CD4-positive, CD25-positive, alpha-beta regulatory T cell (primary cell): Measurements from ENCODE around the gene FBXL14. TPM values are rescaled to one million over a fixed set of nuclear protein-coding genes. Genes with fewer than 3 reads are reported as not detected.
A peak's percentile ranks its signal among the peaks of the same experiment; 100 is the strongest.

ENCODE experiments used
- ATAC-seq, 2 donors: fragments of 150-1000 bp; cut with Tn5 transposase; one replicate each; pipeline ENCODE4 v1.10.0; 2021; ENCODE audit warnings: low read depth in 2 of 2, moderate number of reproducible peaks in 2 of 2, moderate library complexity in 1 of 2
- DNase-seq, 3 donors: peaks; one replicate each; pipeline versions ENCODE4 v3.0.0 to v3.0.0-alpha.2; 2012 to 2022; ENCODE audit warnings: mixed read lengths in 1 of 3
- H3K27ac ChIP-seq: one replicate; pipeline ENCODE4 v1.7.0; 2013; ENCODE audit warnings: mild to moderate bottlenecking, low read length; ENCODE audit not compliant: insufficient read depth, poor library complexity, severe bottlenecking
- H3K27me3 ChIP-seq: one replicate; pipeline ENCODE4 v1.7.0; 2013; ENCODE audit warnings: low read length; ENCODE audit not compliant: control insufficient read depth, insufficient read depth
- H3K36me3 ChIP-seq: one replicate; pipeline ENCODE4 v1.7.0; 2013; ENCODE audit warnings: mild to moderate bottlenecking, low read length, moderate library complexity; ENCODE audit not compliant: control insufficient read depth, insufficient read depth
- H3K4me1 ChIP-seq: 2 replicates; pipeline ENCODE4 v1.7.0; 2013; ENCODE audit warnings: mild to moderate bottlenecking, low read length; ENCODE audit not compliant: insufficient read depth, control insufficient read depth, poor library complexity, severe bottlenecking
- H3K4me3 ChIP-seq: one replicate; pipeline ENCODE4 v1.7.0; 2013; ENCODE audit warnings: low read depth, mild to moderate bottlenecking, low read length, moderate library complexity
- H3K9me3 ChIP-seq, 2 experiments: 1 replicate in 1 of 2; 2 replicates in 1 of 2; pipeline ENCODE4 v1.7.0; 2013; ENCODE audit warnings: low read length in 2 of 2, mild to moderate bottlenecking in 1 of 2, moderate library complexity in 1 of 2; ENCODE audit not compliant: control insufficient read depth in 2 of 2
- H3K27ac Mint-ChIP-seq, 3 donors: one replicate each; pipeline ENCODE4 v1.8.0; 2020 to 2022; ENCODE audit warnings: mild to moderate bottlenecking in 3 of 3, mixed read lengths in 3 of 3, moderate library complexity in 2 of 3
- H3K27me3 Mint-ChIP-seq: one replicate; pipeline ENCODE4 v1.8.0; 2022; ENCODE audit warnings: mild to moderate bottlenecking, mixed read lengths
- H3K36me3 Mint-ChIP-seq: one replicate; pipeline ENCODE4 v1.8.0; 2020; ENCODE audit warnings: mixed read lengths
- H3K4me1 Mint-ChIP-seq, 4 donors: one replicate each; pipeline ENCODE4 v1.8.0; 2020 to 2022; ENCODE audit warnings: mixed read lengths in 4 of 4, mild to moderate bottlenecking in 1 of 4
- H3K4me3 Mint-ChIP-seq, 4 donors: one replicate each; pipeline ENCODE4 v1.8.0; 2020 to 2022; ENCODE audit warnings: mild to moderate bottlenecking in 4 of 4, mixed read lengths in 4 of 4, moderate library complexity in 3 of 4
- H3K9me3 Mint-ChIP-seq, 7 donors: one replicate each; pipeline ENCODE4 v1.8.0; 2020 to 2022; ENCODE audit warnings: mixed read lengths in 7 of 7, mild to moderate bottlenecking in 3 of 7, moderate library complexity in 2 of 7
- polyA plus RNA-seq, 4 donors: library from polyadenylated mRNA; unstranded; fragments of 300-500 nt; fragmentation: Illumina TruSeq; gene quantifications; one replicate each; pipeline ENCODE4 v1.2.3, GENCODE V29; 2021
- total RNA-seq: library from RNA; stranded (reverse); gene quantifications from one replicate; pipeline ENCODE4 v1.2.3, GENCODE V29; 2022

FBXL14 gene
- total and polyA plus RNA-seq, 5 donors from 2014 or later: 18.5 to 26.0 (median 23.8) TPM

DNA sequence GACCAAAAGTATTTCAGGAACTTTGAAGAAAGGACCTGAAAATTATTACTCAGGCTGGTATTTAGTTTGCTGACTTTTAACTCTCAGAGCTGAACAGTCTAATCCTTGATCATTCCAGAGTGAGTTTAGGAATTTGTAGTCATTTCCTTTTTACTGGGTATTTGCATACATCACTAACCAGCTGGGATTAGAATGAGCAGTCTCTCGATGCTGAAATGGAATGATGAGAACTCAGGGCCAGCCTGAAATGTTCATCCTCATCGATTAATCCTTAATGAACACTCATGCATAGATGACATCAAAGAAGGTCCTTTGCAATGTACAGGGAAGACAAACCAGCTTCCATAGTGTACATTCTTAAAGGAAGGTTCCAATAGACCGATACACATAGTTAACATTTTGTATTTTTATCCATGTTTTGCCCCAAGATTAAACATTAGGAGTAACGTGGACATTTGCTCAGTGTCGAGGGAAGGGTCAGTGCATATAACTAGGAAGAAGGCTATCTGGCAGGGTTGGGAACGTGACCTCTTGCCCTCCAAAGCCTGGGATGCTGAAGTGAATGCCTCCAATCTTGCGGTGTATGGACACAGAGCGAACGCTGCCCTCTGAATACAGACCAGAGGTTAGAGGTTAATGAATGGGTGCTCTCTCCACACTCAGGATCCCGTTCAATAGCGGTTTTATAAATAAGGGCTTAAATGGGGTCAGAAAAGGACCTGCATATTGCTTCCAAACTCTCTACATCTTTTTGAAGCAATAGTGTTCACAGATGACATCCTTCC, 14.5 kb downstream of the FBXL14 start:
- Histone ChIP-seq H3K27ac (no peak overlapping the region), H3K27me3 (no peaks in the 10 kb centered on the region), H3K36me3 (no peaks in the 10 kb centered on the region), H3K9me3 (no peaks in the 10 kb centered on the region), H3K4me1 (peaks cover 7% of the 10 kb centered on the region), H3K4me3 (no peak overlapping the region)
- ATAC-seq: no peak
- no peak for DNase-seq
- H3K27me3 Mint-ChIP-seq: no peaks in the 10 kb centered on the region
- peaks cover 2 to 10% (median 9%) of the 10 kb centered on the region in 4 donors for H3K4me1 Mint-ChIP-seq
- no peak overlapping the region for H3K4me3 Mint-ChIP-seq
- no peak overlapping the region for H3K27ac Mint-ChIP-seq
- H3K36me3 Mint-ChIP-seq: peaks cover 3% of the 10 kb centered on the region
- H3K9me3 Mint-ChIP-seq: peaks cover 0 to 2% (median 0%) of the 10 kb centered on the region in 7 donors

DNA sequence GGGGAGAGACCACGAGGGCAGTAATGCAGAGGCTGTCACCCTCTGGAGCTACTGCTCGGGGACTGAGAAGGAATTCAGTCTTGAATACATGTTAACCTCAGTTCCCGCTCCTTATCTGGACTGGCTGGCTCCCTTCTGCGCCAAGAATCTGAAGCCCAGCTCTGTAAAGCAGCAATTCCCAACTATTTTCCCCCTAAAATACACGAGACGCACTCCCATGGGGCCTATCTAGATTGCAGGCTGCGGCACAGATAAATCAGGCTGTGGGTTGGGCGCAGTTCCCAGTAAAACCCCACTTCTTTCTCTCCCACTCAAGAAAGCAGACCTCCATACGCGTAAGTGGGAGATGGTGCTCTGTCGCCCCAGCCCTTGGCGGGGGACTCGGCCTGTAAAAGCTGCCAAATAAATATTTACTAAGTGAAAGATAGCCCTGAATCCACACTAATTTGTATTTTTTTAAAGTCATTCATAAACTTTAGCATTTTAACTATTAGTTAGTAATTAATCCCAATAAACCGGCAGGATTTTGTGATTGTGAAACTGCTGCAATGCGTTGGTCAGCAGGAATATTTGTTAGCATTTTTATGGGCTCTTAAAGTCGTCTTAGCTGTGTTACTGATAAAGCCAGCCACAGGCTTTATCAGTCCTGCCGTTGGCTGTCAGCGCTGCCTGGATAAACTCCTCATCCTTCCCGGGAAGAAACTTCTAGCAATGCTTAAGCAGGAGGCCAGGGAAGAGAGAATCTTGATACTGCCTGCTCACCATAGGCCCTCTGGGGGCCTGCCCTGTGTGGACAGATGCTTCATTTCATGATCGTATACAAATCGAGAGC, 17.8 kb downstream of the FBXL14 start:
- peaks cover 0 to 2% (median 0%) of the 10 kb centered on the region in 7 donors for H3K9me3 Mint-ChIP-seq
- no peaks in the 10 kb centered on the region for H3K36me3 ChIP-seq
- no peaks in the 10 kb centered on the region for H3K4me1 ChIP-seq
- peaks cover 0 to 5% (median 0%) of the 10 kb centered on the region in 4 donors for H3K4me1 Mint-ChIP-seq
- peaks cover 5% of the 10 kb centered on the region for H3K27me3 Mint-ChIP-seq
- H3K27ac ChIP-seq: no peak overlapping the region
- H3K27me3 ChIP-seq: no peaks in the 10 kb centered on the region
- no peaks in the 10 kb centered on the region for H3K9me3 ChIP-seq
- no peak overlapping the region for H3K4me3 Mint-ChIP-seq
- H3K4me3 ChIP-seq: no peak overlapping the region
- DNase-seq: no peak
- no peak overlapping the region for H3K27ac Mint-ChIP-seq
- no peak for ATAC-seq
- peaks cover 10% of the 10 kb centered on the region for H3K36me3 Mint-ChIP-seq

DNA sequence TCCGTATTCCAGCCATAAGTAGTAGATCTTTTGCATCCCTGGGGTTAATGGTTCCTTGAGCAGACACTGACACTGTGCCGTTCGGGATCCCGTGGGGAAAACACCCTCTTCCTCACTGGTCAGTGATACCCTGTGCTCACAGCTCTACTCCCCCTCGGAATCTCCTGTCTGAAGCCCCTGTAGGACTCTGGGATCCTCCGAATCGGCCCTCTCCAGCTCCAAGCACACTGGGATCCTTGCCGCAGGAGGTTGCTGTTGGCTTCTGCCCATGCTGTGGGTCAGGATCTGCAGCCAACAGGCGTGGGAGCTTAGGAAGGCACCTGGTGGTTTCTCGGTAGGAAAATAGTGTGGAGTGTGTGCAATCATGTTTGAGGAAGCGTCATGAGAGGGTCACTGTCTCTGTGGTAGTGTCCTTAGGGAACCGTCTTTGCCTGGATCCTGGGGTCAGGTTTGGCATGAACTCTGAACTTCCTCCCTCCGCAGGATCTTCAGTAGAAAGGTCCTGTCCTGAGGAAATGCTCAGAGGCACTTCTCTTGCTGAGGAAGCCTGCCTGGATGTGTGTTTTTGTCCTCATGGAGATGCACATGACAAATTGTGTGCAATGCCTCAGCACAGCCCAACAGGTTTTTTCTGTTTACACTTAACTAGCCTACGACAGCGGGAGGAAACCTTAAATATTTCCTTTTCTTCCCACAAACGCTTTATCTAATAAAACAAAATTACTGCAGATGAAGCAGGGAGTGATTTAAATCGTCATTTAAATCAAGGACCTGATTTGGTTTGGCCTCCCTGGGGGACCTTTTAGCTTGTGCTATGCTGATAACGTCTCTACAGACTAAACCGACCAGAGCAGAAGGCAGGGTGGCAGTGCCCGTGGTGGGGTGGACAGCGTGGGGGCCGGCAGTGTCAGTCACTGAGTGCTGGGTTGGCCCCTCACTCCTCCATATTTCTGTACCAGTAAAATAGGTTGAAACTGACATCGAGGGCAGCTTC, 18.7 kb downstream of the FBXL14 start:
- Histone ChIP-seq H3K4me1 (no peaks in the 10 kb centered on the region), H3K27ac (no peak overlapping the region), H3K27me3 (no peaks in the 10 kb centered on the region), H3K4me3 (no peak overlapping the region), H3K9me3 (no peaks in the 10 kb centered on the region), H3K36me3 (no peaks in the 10 kb centered on the region)
- ATAC-seq (no peak), DNase-seq (no peak)
- Mint-ChIP-seq H3K27me3 (peaks cover 6% of the 10 kb centered on the region), H3K4me1 (peaks cover 0 to 5% (median 0%) of the 10 kb centered on the region in 4 donors), H3K36me3 (peaks cover 11% of the 10 kb centered on the region), H3K4me3 (no peak overlapping the region), H3K27ac (no peak overlapping the region), H3K9me3 (peaks cover 0 to 2% (median 0%) of the 10 kb centered on the region in 7 donors)

DNA sequence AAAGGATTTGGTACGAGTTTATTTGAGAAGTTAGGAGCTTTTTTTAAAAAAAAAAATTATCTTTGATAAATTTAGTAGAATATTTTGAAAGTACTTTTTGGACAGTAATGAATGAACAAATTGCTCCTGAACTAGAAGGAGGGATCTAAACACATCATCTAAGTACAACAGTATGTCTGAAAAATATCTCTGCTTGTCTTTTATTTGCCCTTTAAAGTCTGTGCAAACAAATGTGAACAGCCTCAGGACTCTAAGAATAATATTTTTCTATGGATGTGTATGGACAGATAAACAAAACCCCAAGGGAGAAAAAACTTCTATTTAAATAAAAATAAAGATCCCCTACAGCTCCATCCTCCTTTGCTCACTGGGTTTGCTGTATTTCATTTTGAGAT, 19.5 kb downstream of the FBXL14 start:
- no peak for ATAC-seq
- H3K4me3 ChIP-seq: no peak overlapping the region
- H3K27me3 Mint-ChIP-seq: peaks cover 6% of the 10 kb centered on the region

DNA sequence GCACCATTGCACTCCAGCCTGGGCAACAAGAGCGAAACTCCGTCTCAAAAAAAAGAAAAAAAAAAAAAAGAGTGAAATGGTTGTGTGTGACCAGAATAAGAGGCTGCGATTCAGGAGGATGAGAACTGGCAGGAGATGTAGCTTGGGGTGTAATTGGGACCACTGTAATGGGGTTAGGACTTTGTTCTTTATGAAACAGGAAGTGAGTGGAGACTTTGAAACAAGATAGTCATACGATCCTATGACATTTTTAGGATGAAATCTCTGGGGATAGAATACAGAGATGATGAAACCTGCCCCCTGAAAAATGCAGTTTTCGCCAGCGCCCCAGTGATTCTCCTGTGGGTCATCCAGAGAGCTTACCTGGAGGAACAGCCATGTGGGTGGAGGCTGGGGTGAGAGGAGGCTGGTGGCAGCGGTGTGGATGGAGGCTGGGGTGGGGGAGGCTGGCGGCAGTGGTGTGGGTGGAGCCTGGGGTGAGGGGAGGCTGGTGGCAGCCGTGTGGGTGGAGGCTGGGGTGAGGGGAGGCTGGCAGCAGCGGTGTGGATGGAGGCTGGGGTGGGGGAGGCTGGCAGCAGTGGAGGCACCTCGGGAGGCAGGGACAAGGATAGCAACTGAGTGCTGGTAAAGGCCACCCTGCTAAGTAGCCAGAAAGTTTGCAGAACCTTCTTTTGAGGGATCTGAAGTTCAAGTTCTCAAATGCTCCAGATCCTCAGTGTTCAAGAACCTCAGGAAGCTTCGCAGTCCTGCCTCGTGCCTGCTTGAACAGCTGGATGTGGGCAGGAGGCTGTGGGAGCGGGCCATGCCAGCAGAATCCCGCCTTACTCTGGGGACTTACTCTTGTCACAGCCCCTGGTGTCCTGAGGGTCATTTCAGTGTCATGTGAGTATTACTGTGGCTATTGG, 20.2 kb downstream of the FBXL14 start:
- H3K9me3 ChIP-seq: no peaks in the 10 kb centered on the region
- H3K27me3 Mint-ChIP-seq: peaks cover 6% of the 10 kb centered on the region
- no peak overlapping the region for H3K27ac ChIP-seq
- H3K27ac Mint-ChIP-seq: peak overlapping the region in 1 of 3 donors; percentile 75
- DNase-seq: no peak
- no peak for ATAC-seq
- no peak overlapping the region for H3K4me3 Mint-ChIP-seq
- H3K4me1 ChIP-seq: no peaks in the 10 kb centered on the region
- no peaks in the 10 kb centered on the region for H3K36me3 ChIP-seq
- no peak overlapping the region for H3K4me3 ChIP-seq
- peaks cover 15% of the 10 kb centered on the region for H3K36me3 Mint-ChIP-seq
- H3K9me3 Mint-ChIP-seq: peaks cover 0 to 2% (median 0%) of the 10 kb centered on the region in 7 donors
- no peaks in the 10 kb centered on the region for H3K27me3 ChIP-seq
- peaks cover 0 to 5% (median 0%) of the 10 kb centered on the region in 4 donors for H3K4me1 Mint-ChIP-seq

More for the DNA sequence above, 19.5 kb downstream of the FBXL14 start:
- Mint-ChIP-seq H3K4me3 (no peak overlapping the region), H3K27ac (no peak overlapping the region), H3K4me1 (peaks cover 0 to 5% (median 0%) of the 10 kb centered on the region in 4 donors), H3K9me3 (peaks cover 0 to 2% (median 0%) of the 10 kb centered on the region in 7 donors), H3K36me3 (peaks cover 15% of the 10 kb centered on the region)
- Histone ChIP-seq H3K36me3 (no peaks in the 10 kb centered on the region), H3K27me3 (no peaks in the 10 kb centered on the region), H3K9me3 (no peaks in the 10 kb centered on the region), H3K4me1 (no peaks in the 10 kb centered on the region), H3K27ac (no peak overlapping the region)
- no peak for DNase-seq

DNA sequence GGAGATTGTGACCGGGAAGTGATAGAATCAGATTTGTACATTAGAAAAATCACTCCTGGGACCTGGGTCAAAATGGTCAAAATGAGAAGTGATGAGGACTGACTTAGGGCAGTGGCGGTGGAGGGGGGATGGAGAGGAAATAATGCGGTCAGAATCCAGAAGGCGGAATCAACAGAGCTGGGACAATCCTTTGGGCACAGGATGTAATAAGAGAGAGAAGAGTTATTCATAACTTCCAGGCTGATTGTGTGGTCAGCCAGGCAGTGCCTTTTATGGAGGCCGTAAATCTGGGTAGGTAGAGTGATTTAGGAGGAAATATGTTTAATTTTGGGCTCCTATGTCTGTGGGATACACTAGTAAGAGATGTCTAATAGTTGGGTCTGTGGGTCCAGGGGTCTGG, 21.6 kb downstream of the FBXL14 start:
- Histone ChIP-seq H3K27me3 (peaks cover 2% of the 10 kb centered on the region), H3K27ac (no peak overlapping the region), H3K36me3 (no peaks in the 10 kb centered on the region), H3K4me1 (no peaks in the 10 kb centered on the region), H3K9me3 (no peaks in the 10 kb centered on the region), H3K4me3 (no peak overlapping the region)
- peaks cover 10% of the 10 kb centered on the region for H3K27me3 Mint-ChIP-seq
- H3K9me3 Mint-ChIP-seq: peaks cover 0 to 2% (median 0%) of the 10 kb centered on the region in 7 donors
- H3K4me3 Mint-ChIP-seq: peak overlapping the region in 1 of 4 donors; percentile 77
- peaks cover 0 to 5% (median 0%) of the 10 kb centered on the region in 4 donors for H3K4me1 Mint-ChIP-seq
- H3K27ac Mint-ChIP-seq: no peak overlapping the region
- peaks cover 20% of the 10 kb centered on the region for H3K36me3 Mint-ChIP-seq
- no peak for DNase-seq
- ATAC-seq: no peak
